Right cardiac atrium (tissue), 5 donors: ENCODE results near the gene MOGAT1. TPM values are rescaled to one million over a fixed set of nuclear protein-coding genes. Genes with fewer than 3 reads are reported as not detected.
A peak's percentile ranks its signal among the peaks of the same experiment; 100 is the strongest.
"Not testable (repeated sequence)": the region's sequence is repeated elsewhere in the genome, so short reads cannot be mapped to it uniquely, and the experiment has no call there.

Experiments
- ATAC-seq, 2 donors: fragments of 200-7000 bp; cut with Tn5 transposase; one replicate each; pipeline versions ENCODE4 v1.8.0 to v1.9.1; 2020; ENCODE audit warnings: moderate library complexity in 2 of 2, mild to moderate bottlenecking in 1 of 2
- DNase-seq, 3 donors: peaks; one replicate each; pipeline ENCODE4 v3.0.0-alpha.2; 2020
- H3K27ac ChIP-seq: one replicate; pipeline ENCODE4 v1.5.1; 2013; ENCODE audit warnings: mild to moderate bottlenecking, low read length, control low read depth, moderate library complexity
- H3K27me3 ChIP-seq: one replicate; pipeline ENCODE4 v1.6.1; 2013; ENCODE audit not compliant: control insufficient read depth, insufficient read depth
- H3K4me1 ChIP-seq: one replicate; pipeline ENCODE4 v1.6.1; 2013; ENCODE audit warnings: low read length; ENCODE audit not compliant: control insufficient read depth, insufficient read depth
- H3K4me3 ChIP-seq: one replicate; pipeline ENCODE4 v1.5.1; 2013; ENCODE audit warnings: low read length, control low read depth
- H3K9me3 ChIP-seq: one replicate; pipeline ENCODE4 v1.6.1; 2013; ENCODE audit warnings: low read length; ENCODE audit not compliant: control insufficient read depth
- WGBS: extraction: QIAGEN DNeasy Blood & Tissue Kit; methylation state at CpG from one replicate; pipeline ENCODE4 v1.1.7; 2013; 5-methylcytosine and 5-hydroxymethylcytosine counted together
- intact Hi-C, 4 donors: fragments of 100-400 bp; cut with DNase I; formaldehyde crosslinking; loops; one replicate each; pipeline versions ENCODE4 v1.11.0 to v1.14.0; 2022 to 2023
- polyA plus RNA-seq: library from polyadenylated mRNA; stranded (reverse); fragments of 200-250 nt; gene quantifications from one replicate; pipeline ENCODE4 v1.2.3, GENCODE V29; 2013
- total RNA-seq, 4 donors: library from RNA; stranded (reverse); fragmentation: NEBNext Ultra II Directional; extraction: Animal tissue kit (Norgen Biotek cat#: 25700); gene quantifications; one replicate each; pipeline ENCODE4 v1.2.1, GENCODE V29; 2021
- donor health status: healthy with polysubstance abuse.
- donor health status: DM: no; HTN: yes; CAD: no.
- donor health status: DM: no; HTN: no; CAD: no.
- donor health status: DM: no; HTN: yes; CAD: no; lungs with severe emphysema.
- donor health status: DM: yes; HTN: yes; CAD: no.

The MOGAT1 gene
- total and polyA plus RNA-seq, 5 donors: 0.16 to 0.59 TPM; not detected in 3

GRCh38 chr2:222710736-222711135 lies 39.3 kb downstream of the MOGAT1 start:
- ATAC-seq: no peak
- 69% methylated on average over 3 of the region's 3 CpGs for WGBS
- H3K27ac ChIP-seq: no peak overlapping the region

DNA sequence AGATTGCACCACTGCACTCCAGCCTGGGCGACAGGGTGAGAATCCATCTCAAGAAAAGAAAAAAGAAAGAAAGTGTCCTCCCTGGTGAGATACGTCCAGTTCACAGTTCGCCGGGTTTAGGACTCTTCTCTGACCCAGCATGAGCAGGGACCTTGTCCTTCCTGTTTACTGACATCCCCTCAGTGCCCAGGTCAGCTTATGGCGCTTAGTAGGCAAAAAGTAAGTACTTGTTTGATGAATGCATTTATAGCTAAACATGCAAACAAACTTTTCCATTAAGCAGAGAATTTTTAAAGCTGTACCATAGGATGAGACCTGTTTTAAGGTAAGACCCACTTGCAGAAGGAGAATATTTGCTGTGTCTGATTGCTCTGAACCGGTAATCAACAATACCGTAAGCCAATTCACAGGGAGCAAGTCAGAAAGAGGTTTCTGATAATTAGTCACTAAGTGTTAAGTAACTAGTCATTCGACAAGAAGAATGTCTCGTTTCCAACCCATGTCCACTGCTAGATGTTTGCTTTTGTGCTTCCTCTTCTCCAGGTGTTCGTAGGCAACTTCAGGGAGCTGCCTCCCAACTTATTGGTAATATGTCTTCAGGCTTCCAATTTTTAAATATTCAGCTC lies 40.0 kb downstream of the MOGAT1 start:
- ATAC-seq: no peak
- 88% methylated on average over 10 of the region's 10 CpGs for WGBS

More at GRCh38 chr2:222710736-222711135, 39.3 kb downstream of the MOGAT1 start:
- H3K4me1 ChIP-seq: peaks cover 3% of the 10 kb centered on the region
- DNase-seq: no peak
- intact Hi-C loops: no loop called here
- H3K4me3 ChIP-seq: no peak overlapping the region
- H3K27me3 ChIP-seq: no peaks in the 10 kb centered on the region
- H3K9me3 ChIP-seq: no peaks in the 10 kb centered on the region

GRCh38 chr2:222713002-222713401 lies 41.5 kb downstream of the MOGAT1 start:
- intact Hi-C loops: no loop called here
- WGBS: 70% methylated on average over 3 of the region's 3 CpGs
- ATAC-seq (no peak), DNase-seq (no peak)
- Histone ChIP-seq H3K4me1 (peaks cover 3% of the 10 kb centered on the region), H3K27ac (no peak overlapping the region), H3K27me3 (no peaks in the 10 kb centered on the region), H3K9me3 (no peaks in the 10 kb centered on the region), H3K4me3 (no peak overlapping the region)

More for the DNA sequence above, 40.0 kb downstream of the MOGAT1 start:
- peaks cover 3% of the 10 kb centered on the region for H3K4me1 ChIP-seq
- intact Hi-C loops: no loop called here
- no peak overlapping the region for H3K27ac ChIP-seq
- no peak for DNase-seq
- no peaks in the 10 kb centered on the region for H3K9me3 ChIP-seq
- no peak overlapping the region for H3K4me3 ChIP-seq
- H3K27me3 ChIP-seq: no peaks in the 10 kb centered on the region

DNA sequence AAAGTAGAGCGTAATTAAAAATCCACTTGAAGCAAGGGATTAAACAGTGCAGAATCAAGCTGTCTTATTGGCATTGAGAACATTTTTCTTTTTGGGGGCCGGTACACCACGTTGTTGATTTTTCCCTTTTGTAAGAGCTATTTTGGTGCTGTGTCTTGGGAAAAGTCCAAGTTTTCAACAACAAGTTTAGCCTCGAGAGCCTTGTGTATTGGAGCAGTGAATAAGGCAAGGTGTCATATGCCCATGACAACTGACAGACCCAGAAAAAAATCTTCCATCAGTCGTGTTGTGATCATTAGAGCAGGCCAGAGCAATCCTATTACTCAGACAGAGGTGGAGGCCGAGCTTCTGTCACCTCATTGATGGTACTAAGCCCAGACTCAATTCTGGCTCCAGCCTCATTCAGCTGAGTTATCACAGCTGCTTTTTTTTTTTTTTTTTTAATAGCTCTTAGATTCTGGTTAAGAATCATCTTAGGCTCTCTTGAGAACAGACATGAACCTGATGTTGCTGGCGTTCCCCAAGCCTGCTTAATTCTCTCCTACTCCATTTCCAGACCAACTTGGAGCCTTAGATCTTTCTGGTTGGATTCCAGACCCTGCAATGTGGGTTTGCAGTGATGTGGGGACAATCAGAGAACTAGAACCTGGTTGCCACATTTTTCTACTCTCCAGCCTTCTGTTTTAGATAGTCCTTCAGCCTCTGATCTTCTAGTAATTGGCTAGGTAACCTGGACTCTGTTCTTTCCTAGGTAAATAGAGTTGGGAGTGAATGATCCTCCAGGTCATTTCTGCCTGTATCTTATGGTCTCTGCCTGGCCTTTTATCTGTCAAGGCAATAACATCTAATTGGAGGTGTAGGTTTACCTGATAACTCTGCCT lies 43.1 kb downstream of the MOGAT1 start:
- H3K9me3 ChIP-seq: no peaks in the 10 kb centered on the region
- WGBS: 22% methylated on average over 7 of the region's 7 CpGs
- peak overlapping the region; percentile 62 for H3K27ac ChIP-seq
- no peak overlapping the region for H3K4me3 ChIP-seq
- DNase-seq: peak in 2 of 3 donors; percentile 34 to 53
- no peaks in the 10 kb centered on the region for H3K27me3 ChIP-seq
- no peaks in the 10 kb centered on the region for H3K4me1 ChIP-seq
- peak; percentile 86 to 89 for ATAC-seq
- intact Hi-C loops: no loop called here

- Histone ChIP-seq H3K4me1 (no peaks in the 10 kb centered on the region), H3K27me3 (no peaks in the 10 kb centered on the region), H3K9me3 (no peaks in the 10 kb centered on the region), H3K4me3 (no peak overlapping the region), H3K27ac (no peak overlapping the region)
- DNase-seq: no peak
- ATAC-seq: no peak
- WGBS: 85% methylated on average over 9 of the region's 9 CpGs
- intact Hi-C loops: no loop called here
Observed at GRCh38 chr2:222715742-222716141, 44.3 kb downstream of the MOGAT1 start.

DNA sequence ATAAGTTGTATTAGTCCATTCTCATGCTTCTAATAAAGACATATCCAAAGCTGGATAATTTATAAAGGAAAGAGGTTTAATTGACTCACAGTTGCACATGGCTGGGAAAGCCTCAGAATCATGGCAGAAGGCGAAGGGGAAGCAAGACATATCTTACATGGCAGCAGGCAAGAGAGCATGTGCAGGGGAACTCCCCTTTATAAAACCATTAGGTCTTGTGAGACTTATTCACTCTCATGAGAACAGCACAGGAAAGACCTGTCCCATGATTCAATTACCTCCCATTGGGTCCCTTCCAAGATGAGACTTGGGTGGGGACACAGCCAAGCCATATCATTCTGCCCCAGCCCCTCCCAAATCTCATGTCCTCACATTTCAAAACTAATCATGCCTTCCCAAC lies 48.3 kb downstream of the MOGAT1 start:
- H3K4me3 ChIP-seq, H3K9me3 ChIP-seq, ATAC-seq, DNase-seq, H3K4me1 ChIP-seq, H3K27me3 ChIP-seq, H3K27ac ChIP-seq, intact Hi-C loops: not testable (repeated sequence)
- 96% methylated on average over 1 of the region's 1 CpG for WGBS

- H3K4me1 ChIP-seq, H3K9me3 ChIP-seq, H3K27ac ChIP-seq, DNase-seq, H3K4me3 ChIP-seq, ATAC-seq, H3K27me3 ChIP-seq, intact Hi-C loops: not testable (repeated sequence)
- WGBS: 97% methylated on average over 2 of the region's 2 CpGs
Observed at GRCh38 chr2:222721597-222721996, 50.1 kb downstream of the MOGAT1 start.

DNA sequence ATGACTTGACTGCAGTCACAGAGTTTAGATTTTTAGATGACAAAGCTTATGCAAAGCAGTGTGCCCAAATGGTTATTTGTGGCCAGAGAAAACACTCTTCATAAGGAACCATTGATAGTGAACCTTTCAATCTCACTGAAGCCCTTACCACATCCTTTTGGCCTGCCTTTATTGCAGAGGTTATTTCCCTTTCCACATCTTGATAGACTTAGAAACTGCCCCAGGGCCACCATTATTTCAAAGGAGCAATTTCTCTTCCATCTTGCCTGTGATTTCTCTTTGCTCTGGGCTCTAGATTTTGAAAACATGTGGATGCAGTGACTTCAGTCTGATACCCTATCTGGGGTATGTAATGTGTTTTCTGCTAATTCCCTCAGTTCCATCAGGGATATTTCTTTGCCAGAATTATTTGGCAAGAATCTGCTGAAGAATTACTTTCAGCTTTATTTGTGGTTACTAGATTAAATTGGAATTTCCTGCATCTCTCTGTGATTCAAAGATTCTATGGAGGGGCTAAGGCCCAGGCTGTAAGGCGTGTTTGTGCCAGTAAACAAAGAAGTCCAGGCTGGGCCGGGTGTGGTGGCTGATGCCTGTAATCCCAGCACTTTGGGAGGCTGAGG lies 51.0 kb downstream of the MOGAT1 start:
- intact Hi-C loops: no loop called here
- WGBS: 50% methylated on average over 2 of the region's 2 CpGs
- no peaks in the 10 kb centered on the region for H3K27me3 ChIP-seq
- H3K27ac ChIP-seq: no peak overlapping the region
- no peak overlapping the region for H3K4me3 ChIP-seq
- DNase-seq (peak in 2 of 3 donors; percentile 27 to 70), ATAC-seq (peak; percentile 69 to 81)
- no peaks in the 10 kb centered on the region for H3K4me1 ChIP-seq
- H3K9me3 ChIP-seq: no peaks in the 10 kb centered on the region

DNA sequence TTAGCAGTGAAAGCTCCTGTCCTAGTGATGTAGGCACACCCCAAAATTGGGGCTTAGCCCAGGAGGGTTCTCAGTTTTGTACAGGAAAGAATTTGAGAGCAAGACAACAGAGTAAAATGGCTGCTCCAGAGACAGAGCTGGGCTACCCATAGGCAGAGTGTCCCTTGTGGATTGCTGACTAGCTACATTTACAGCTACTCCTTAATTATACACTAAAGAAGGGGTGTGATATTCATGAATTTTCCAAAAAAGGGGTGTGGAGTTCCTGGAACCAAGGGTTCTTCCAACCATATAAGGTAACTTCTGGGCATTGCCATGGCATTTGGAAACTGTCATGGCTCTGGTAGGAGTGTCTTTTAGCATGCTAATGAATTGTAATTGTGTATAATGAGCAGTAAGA lies 52.8 kb downstream of the MOGAT1 start:
- no peaks in the 10 kb centered on the region for H3K4me1 ChIP-seq
- ATAC-seq (no peak), DNase-seq (no peak)
- H3K27me3 ChIP-seq: no peaks in the 10 kb centered on the region
- H3K27ac ChIP-seq: no peak overlapping the region
- H3K4me3 ChIP-seq: no peak overlapping the region
- intact Hi-C loops: no loop called here
- no peaks in the 10 kb centered on the region for H3K9me3 ChIP-seq

- ATAC-seq: no peak
Observed at GRCh38 chr2:222728621-222729020, 57.2 kb downstream of the MOGAT1 start.

GRCh38 chr2:222730366-222730999 lies 59.0 kb downstream of the MOGAT1 start:
- no peaks in the 10 kb centered on the region for H3K9me3 ChIP-seq
- H3K4me1 ChIP-seq: no peaks in the 10 kb centered on the region
- WGBS: 79% methylated on average over 5 of the region's 5 CpGs
- peak in 1 of 2 donors; percentile 28 for ATAC-seq
- no peaks in the 10 kb centered on the region for H3K27me3 ChIP-seq
- H3K4me3 ChIP-seq: no peak overlapping the region
- intact Hi-C loops: no loop called here
- DNase-seq: no peak
- no peak overlapping the region for H3K27ac ChIP-seq

More at GRCh38 chr2:222728621-222729020, 57.2 kb downstream of the MOGAT1 start:
- no peaks in the 10 kb centered on the region for H3K27me3 ChIP-seq
- 94% methylated on average over 3 of the region's 3 CpGs for WGBS
- no peaks in the 10 kb centered on the region for H3K4me1 ChIP-seq
- no peak overlapping the region for H3K4me3 ChIP-seq
- no peaks in the 10 kb centered on the region for H3K9me3 ChIP-seq
- DNase-seq: no peak
- no peak overlapping the region for H3K27ac ChIP-seq
- intact Hi-C loops: no loop called here
